NCI-H2196 treated with DMSO at 0.1 percent for 48 hours (cell line): ENCODE results near the gene PLEKHN1.

ENCODE experiments used
- DNase-seq: peaks from one replicate; lab custom pipeline; 2025; ENCODE audit not compliant: unreplicated experiment; lab: John Stamatoyannopoulos, UW

PLEKHN1 gene, protein sequence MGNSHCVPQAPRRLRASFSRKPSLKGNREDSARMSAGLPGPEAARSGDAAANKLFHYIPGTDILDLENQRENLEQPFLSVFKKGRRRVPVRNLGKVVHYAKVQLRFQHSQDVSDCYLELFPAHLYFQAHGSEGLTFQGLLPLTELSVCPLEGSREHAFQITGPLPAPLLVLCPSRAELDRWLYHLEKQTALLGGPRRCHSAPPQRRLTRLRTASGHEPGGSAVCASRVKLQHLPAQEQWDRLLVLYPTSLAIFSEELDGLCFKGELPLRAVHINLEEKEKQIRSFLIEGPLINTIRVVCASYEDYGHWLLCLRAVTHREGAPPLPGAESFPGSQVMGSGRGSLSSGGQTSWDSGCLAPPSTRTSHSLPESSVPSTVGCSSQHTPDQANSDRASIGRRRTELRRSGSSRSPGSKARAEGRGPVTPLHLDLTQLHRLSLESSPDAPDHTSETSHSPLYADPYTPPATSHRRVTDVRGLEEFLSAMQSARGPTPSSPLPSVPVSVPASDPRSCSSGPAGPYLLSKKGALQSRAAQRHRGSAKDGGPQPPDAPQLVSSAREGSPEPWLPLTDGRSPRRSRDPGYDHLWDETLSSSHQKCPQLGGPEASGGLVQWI

DNA sequence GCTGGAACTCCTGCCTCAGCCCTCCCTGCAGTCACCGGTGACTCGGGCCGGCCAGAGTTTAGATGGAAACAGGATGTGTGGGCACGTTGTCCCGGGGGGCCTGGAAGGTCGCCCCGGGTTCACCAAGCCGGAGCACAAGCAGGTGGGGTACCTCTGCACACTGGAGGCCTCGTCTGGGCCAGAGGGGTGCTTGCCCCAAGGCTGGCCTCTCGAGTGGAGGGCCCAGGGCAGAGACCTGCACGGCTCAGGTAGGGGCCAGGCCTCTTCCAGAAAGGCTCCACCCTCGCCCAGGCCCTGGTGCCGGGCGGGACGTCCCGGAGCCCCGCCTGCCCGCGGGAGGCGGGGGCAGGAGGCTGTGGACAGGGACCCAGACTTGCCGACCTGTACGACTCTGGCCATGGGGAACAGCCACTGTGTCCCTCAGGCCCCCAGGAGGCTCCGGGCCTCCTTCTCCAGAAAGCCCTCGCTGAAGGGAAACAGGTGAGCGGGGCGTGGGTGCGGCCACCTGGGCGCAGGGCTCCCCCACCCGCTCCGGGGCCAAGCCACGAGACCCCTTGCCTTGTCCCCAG, at the start of gene PLEKHN1:
PLEKHN1 (plus strand) TSS at position 348 of the 569 bp plus-strand sequence; CDS start at position 398, 50 bp downstream.
- DNase-seq, result no peak

DNA sequence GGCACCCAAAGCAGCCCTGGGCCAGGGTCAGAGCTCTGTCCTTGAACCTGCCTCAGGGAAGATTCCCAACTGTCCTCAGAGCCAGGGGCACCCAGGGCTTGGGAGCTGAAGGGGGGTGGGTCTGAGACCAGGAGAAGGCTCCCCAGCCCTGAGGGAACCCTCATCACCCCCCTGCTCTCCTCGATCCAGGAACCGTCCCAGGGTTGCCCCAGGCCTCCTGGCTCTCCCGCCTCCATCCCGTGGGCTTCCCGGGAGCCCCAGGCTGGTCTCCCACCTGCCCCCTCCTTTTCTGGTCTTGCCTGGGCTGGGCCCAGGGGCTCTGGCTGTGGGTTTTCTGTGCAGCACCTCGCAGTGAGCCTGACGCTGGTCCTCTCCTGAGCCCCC, 49.2 kb upstream of the PLEKHN1 start:
- no peak for DNase-seq

DNA sequence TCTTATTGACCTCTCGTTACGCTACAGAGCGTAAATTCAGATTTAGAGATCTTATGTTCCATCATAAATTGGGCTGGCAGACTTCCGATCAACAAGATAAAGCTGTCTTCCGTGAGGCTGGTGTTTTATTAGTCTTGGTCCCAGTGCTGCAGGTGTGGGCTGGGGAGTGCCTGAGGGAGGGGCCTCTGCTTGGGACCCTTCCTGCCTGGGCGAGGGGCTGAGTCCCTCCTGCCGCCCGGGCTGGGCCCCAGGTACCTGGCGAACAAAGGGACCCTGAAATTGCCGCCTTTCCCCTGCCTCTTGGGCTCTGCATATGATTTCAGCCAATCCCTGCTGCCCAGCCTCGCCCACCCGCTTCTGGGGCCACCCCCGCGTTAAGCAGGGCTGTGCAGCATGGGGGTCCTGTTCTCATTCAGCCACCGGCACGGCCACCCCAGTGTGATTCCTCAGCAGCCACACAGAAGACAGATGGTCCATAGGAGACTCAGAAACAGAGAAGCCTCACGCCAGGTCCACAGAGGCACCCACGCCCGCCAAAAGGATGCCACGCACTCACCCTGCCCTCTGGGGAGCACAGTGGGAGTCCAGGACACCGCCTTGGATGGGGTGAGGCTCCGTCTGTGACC, 48.7 kb upstream of the PLEKHN1 start:
- no peak for DNase-seq

DNA sequence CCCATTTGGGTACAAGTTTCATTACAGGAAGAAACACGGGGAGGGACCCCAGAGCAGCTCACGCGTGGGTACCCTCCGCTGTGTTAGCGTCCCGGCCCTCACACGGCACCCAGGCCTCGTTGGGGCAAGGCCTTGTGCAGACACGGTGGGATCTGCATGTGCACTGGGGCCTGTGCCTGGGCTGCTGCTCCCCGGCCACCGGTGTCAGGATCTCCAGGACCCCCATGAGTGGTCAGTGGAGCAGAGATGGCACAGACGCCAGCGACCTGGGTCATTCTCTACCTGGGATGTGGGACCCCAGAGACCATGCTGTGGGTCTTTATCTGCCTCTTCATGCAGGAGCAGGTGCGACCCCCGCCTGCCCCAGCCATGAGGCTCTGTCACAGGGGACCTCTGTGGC, 47.9 kb upstream of the PLEKHN1 start:
- no peak for DNase-seq

DNA sequence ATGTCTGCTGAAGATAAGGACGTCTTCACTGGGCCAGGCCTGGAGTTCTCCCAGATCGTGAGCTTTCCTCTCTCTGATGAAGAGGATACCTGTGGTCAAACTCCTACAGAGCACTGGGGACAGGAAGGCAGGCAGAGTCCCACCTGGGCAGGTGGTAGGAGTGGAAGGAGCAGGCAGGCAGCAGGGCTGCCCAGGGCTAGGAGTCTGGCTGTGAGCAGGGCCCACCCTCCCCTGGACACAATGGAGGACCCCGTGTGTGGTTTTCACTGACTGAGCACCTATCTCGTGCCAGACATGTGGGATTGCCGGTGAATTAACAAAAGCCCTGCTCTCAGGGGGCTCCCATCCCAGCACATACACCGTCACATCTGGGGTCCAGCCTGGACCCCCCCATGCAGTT, 47.4 kb upstream of the PLEKHN1 start:
- DNase-seq, result no peak

DNA sequence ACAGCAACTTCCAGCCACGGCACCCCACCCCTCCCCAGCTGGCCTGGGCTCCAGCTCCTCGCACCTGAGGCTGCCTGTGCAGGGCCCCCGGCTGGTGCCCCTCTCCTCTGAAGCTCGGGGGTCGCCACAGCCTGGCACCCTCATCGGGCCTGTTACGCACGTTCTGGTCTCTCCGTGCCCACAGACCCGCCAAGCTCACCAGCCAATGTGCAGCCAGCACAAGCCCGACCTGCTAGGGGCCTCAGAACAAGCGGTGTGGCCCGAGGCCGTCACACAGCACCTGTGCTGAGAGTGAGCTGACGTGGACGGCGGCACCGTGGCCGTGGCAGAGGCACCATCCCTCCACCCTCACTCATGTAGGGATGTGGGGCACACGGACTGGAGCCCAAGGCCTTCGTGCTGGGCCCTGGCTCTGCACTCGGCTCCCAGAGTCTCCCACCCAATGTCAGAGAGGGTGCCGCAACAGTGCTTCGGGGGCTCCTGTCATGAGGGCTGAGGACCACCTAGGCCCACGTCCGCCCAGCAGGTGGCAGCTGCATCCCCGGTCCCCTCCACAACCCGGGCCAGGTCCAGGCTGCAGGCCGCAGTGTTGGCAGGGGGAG, 46.9 kb upstream of the PLEKHN1 start:
- DNase-seq, result no peak

DNA sequence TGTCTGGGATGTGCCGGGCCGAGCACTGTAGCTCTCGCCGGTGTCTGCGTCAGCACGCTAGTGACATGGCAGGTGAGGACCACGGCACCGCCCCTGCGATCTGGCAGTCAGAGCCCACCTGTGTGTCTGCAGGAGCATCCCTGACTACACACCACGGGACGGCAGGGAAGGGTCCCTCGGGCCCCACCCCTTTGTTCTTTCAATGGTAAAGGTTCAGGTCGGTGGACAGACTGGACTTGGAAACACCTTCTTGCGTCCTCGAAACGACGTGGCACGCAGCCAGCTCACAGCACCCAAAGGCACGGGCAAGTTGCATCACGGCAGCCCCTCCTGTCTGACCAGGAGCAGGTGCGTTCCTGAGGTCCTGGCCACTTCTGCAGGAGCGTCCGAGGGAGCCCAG, 46.3 kb upstream of the PLEKHN1 start:
- DNase-seq, result no peak

DNA sequence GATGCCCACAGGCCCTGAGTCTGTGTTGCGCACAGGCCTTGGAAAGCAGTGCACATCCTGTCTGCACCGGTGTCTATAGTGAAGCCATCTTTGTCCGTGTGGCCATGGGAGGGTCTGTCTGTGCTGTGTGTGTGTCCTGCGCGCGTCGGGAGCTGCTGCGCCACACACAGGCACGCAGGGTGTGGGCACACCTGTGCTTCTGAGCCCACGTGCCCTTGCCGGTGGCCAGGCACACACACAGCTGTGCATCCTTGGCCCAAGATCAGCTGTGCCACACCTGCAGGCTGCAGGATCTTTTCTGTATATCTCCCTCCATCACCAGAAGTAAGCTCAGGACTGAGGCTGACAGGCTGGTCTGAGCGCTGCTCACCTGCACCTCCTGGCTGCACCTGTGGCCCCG, 45.8 kb upstream of the PLEKHN1 start:
- no peak for DNase-seq

DNA sequence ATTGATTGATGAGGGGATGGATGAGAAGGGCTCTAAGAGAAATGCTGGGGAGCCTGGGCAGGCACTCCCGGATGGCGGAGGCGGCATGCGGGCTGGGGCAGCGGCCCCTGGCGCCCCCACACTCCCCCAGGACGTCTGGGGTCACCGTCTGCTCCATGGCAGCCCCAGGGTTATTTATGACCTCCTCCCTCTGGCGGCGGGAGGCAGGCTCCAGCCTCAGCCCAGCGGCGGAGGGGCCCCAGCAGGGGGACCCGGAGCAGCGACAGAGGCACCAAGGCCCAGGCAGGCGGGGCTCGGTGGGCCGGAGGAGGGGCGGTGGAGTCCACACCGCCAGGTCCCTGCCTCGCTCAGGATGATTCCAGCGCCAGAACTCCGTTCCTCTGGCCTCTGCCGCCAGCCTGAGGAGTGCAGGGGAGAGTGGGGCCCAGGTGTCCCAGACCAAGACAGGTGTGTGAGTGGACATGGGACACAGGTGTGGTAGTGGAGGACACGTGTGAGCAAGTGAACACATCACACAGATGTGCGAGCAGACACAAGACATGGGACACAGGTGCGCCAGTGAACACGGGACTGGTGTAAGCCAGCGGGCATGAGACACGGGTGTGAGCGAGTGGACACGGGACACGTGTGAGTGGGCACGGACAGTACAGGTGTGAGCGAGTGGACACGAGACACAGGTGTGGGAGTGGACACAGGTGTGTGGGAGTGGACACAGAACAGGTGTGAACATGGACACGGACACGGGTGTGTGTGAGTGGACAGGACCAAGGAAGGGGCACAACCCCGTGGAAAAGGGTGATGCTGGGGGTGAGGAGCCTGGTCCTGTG, 45.1 kb upstream of the PLEKHN1 start:
- peak; percentile 72 for DNase-seq

DNA sequence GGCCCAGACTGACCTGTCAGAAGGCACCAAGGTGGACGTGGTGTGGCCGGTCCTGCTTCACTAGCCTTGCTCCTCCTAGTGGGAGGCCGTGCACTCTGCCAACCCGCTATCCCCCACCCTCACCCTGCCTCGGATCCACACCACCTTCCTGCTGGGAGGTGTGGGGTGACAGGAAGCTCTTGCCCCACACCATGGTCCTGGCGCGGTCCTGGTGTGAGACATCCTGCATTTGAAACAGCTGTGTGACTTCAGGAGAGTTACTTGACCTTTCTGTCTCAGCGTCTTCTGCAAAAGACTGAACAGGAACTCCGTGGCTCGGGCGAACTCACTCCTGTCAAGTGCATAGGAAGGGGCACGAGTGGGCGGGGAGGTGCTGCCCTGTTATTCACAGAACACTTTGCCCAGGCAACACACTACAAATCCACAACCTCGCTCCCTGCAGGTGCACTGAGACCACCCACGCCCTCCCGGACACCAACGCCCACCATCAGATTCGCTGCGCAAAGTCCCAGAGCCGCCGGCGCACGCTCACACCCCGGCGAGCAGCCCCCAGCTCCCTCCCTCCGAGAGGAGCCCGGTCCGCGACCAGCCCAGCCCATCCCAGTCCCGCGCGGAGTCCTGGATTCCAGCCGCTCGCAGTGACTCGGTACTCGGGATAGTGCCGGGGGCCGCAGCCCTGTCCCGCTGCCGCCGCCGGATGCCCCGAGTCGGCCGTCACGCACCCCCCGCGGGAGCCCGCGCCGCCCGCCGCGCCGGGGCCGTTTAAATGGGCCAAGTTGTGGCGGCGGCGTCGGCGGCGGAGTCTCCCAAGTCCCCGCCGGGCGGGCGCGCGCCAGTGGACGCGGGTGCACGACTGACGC, 42.9 kb upstream of the PLEKHN1 start, which contains the start of gene SAMD11:
SAMD11 (plus strand) TSS at position 793 of the 860 bp plus-strand sequence. CDS start 509 bp downstream, outside the sequence.
- peak; percentile 55 for DNase-seq

DNA sequence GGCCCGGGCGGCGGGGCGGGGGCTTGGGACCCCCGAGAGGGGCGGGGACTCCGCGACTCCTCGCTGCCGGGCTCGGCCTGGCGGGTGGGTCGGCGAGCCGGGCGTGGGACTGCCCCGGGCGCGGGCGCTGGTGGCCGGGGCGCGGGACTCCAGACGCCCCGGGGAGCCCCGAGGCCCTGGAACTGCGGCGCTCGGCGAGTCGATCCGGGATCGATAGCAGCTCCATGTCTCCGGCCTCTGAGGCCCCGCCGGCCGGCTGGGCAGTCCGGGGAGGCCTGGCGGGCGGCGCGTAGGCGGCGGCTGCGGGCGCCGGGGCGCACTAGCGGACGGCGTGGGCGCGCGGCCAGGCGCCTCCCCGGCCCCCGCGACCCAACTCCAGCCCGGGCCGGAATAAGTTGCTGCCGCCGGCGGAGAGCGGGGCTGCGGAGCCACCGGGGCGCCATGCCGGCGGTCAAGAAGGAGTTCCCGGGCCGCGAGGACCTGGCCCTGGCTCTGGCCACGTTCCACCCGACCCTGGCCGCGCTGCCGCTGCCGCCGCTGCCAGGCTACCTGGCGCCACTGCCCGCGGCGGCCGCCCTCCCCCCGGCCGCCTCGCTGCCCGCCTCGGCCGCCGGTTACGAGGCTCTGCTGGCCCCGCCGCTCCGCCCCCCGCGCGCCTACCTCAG, 42.2 kb upstream of the PLEKHN1 start:
- DNase-seq, result no peak

DNA sequence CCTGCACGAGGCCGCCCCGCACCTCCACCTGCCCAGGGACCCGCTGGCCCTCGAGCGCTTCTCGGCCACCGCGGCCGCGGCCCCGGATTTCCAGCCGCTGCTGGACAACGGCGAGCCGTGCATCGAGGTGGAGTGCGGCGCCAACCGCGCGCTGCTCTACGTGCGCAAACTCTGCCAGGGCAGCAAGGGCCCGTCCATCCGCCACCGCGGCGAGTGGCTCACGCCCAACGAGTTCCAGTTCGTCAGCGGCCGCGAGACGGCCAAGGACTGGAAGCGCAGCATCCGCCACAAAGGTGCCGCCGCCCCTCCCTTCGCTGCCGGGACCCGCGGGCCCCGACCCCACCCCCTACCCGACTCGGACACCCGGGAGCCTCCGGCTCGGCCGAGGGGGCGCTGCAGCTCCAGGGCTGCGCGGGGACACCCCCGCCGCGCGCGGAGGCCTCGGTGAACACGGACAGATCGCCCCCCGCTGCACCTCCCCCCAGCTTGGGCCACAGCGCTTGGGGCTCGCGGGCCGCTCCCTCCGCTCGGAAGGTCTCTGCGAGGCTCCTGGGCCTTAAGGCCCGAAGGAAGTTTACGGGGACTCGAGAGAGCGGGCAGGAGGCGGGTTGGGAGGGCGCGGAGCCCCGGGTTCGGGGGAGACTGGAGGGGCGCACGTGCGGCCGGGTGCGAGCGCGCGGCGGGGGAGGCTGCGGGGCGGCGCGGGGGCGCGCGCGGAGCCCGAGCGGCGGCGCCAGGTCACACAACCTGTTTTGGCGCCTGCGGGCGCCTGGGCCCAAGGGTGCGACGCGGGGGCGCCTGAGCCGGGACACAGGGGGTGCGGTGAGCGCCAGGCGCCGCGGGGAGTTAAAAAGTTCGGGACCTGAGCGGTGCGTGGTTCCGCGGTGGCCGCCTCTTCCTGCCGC, 41.4 kb upstream of the PLEKHN1 start:
- DNase-seq, result no peak

DNA sequence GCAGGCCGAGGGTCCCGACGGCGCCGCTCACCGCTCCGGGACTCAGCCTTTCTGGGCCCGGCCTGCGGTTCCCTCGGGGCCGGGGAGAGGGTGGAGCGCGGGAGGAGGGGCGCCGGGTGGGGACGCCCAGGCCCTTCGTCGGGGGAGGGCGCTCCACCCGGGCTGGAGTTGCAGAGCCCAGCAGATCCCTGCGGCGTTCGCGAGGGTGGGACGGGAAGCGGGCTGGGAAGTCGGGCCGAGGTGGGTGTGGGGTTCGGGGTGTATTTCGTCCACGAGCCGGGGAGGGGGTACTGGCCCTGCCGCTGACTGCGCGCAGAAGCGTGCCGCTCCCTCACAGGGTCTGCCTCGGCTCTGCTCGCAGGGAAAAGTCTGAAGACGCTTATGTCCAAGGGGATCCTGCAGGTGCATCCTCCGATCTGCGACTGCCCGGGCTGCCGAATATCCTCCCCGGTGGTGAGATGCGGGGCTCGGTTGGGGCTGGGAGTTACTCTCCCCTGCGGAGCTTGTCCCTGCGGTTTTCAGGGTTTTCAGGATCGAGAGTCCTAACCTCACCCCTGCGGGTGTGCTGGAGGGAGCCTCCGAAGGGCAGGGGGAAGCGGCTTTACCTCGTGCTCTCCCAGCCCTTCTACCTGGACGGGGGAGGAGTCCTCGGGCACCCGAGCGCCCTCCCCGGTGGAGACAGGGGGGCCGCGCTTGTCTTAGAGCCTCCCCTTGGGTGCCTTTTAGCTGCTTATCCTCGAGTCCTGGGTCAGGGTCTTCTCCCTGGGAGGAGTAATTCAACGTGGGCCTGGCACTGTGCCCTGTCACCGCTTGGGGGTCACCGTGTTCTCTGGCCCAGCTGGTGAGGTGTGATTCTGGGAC, 40.5 kb upstream of the PLEKHN1 start:
- peak; percentile 19 for DNase-seq

DNA sequence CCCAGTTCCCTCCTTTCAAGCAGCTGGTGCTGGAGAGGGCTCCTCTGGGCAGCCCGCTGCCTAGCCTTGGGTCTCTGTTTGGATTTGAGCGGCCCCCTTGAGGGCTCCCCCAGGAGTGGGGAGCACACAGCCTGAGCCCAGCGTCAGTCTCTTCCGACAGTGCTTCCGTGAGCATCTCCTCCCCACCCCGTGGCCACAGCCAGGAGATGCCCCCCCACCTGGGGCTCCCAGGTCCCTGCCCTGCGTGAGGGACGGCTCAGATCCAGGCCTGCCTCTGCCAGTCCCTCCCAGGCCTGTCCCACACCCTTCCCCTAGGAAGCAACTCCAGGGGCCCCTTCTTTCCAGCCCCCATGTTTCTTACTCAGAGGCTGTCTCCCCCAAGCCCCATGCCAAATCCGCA, 39.0 kb upstream of the PLEKHN1 start:
- no peak for DNase-seq

DNA sequence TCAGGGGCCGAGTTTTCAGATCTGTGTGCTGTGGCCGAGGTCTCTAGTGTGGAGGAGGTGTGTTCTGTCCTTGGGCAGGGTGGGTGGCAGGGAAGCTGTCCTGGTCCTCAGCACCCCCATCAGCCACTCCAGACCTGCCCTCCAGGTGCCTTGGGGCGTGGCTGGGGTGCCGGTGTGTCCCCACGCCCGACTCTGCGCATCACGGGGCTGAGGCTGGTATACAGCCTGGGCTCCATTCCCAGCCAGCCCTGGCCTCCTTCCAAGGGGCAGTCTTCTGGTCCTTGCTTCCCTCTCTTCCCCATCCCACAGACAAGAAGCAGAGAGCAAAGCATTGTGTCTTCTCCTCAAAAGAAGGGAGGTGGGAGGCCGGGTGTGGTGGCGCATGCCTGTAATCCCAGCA, 38.5 kb upstream of the PLEKHN1 start:
- no peak for DNase-seq

DNA sequence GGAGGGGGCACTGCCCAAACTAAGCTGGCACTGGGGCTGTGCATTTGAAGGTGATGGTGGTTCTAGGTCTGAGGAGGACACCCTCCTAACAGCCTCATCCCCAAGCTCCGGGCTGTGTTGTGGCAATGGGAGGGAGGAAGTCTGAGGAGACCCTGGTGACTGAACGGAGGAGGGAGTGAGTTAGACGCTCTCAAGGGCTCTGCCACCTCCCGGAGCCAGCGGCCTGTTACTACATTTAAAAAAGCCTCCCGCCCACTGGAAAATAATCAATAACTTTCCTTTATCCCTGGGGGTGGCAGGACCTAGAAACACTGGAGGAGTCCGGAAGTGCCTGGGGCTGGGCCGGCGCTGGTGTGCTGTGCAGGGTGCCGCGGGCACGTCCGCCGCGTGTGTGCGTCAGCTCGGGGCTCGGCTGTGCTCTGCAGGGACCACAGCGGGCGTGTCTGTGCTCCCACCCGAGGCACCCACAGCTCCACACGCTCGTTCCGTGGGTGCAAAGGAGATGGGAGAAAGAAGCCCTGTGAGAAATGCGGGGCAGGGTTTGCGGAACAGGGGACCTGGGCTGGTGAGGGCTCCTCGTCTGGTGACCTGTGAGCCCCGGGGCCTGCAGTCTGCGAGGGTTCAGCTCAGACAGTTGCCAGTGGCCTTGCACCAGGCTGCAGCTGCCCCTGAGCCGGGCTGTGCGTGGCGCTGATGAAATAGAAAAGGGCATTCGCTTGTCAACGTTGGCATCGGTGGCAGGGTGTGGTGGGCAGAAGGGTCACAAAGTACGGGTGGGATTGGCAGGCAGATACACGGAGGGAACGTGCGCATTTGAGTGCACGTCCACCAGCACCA, 37.2 kb upstream of the PLEKHN1 start:
- no peak for DNase-seq
